HepG2 (cell line): ENCODE results near the gene ZNF189. TPM values are rescaled to one million over a fixed set of nuclear protein-coding genes. Genes with fewer than 3 reads are reported as not detected.

Experiments
- ATAD3A ChIP-seq: sonication (generic); formaldehyde crosslinking; IDR thresholded peaks from 2 replicates; pipeline ENCODE4 v1.4.0; 2020; ENCODE audit warnings: missing genetic modification reagents
- GATAD2A ChIP-seq: IDR thresholded peaks from 2 replicates; pipeline ENCODE4 v1.6.1; 2016
- KAT2B ChIP-seq: fragments of 150-350 bp; IDR thresholded peaks from 2 replicates; pipeline ENCODE4 v1.6.1; 2014; ENCODE audit warnings: low read depth, low read length, borderline replicate concordance
- MAZ ChIP-seq, 2 experiments: sonication (generic) in 1 of 2; formaldehyde crosslinking in 1 of 2; IDR thresholded peaks; 2 replicates each; pipeline versions ENCODE4 v1.5.0 to v1.6.1; 2012 to 2020; ENCODE audit warnings: low read depth in 2 of 2, mild to moderate bottlenecking in 2 of 2, borderline replicate concordance in 1 of 2, improper control_type of control experiment in 1 of 2, low read length in 1 of 2, missing genetic modification reagents in 1 of 2, moderate library complexity in 1 of 2
- MTF1 ChIP-seq: sonication (generic); formaldehyde crosslinking; IDR thresholded peaks from 2 replicates; pipeline ENCODE4 v1.5.0; 2020; ENCODE audit warnings: missing genetic modification reagents
- MYPOP ChIP-seq: sonication (generic); formaldehyde crosslinking; IDR thresholded peaks from 2 replicates; pipeline ENCODE4 v1.8.1; 2023; ENCODE audit warnings: mild to moderate bottlenecking, moderate library complexity, missing genetic modification reagents
- POGZ ChIP-seq: sonication (generic); formaldehyde crosslinking; IDR thresholded peaks from 2 replicates; pipeline ENCODE4 v1.4.0; 2020; ENCODE audit warnings: mild to moderate bottlenecking, missing genetic modification reagents
- STAG1 ChIP-seq: sonication (generic); formaldehyde crosslinking; IDR thresholded peaks from 2 replicates; pipeline ENCODE4 v1.4.0; 2020; ENCODE audit warnings: missing genetic modification reagents
- THYN1 ChIP-seq: sonication (generic); formaldehyde crosslinking; IDR thresholded peaks from 2 replicates; pipeline ENCODE4 v1.8.1; 2023; ENCODE audit warnings: low read depth, mild to moderate bottlenecking, moderate library complexity, missing genetic modification reagents, borderline replicate concordance
- ZFP36L2 ChIP-seq: sonication (generic); formaldehyde crosslinking; IDR thresholded peaks from 2 replicates; pipeline ENCODE4 v1.4.0; 2020; ENCODE audit warnings: missing genetic modification reagents
- ZNF282 ChIP-seq: fragments of 450-650 bp; IDR thresholded peaks from 2 replicates; pipeline ENCODE4 v1.6.1; 2018; ENCODE audit not compliant: partially characterized antibody
- ZNF44 ChIP-seq: sonication (generic); formaldehyde crosslinking; IDR thresholded peaks from 2 replicates; pipeline ENCODE4 v1.5.1; 2020; ENCODE audit warnings: mild to moderate bottlenecking, missing genetic modification reagents
- ZNF512B ChIP-seq: sonication (generic); formaldehyde crosslinking; IDR thresholded peaks from 2 replicates; pipeline ENCODE4 v1.5.1; 2020; ENCODE audit warnings: missing genetic modification reagents, mild to moderate bottlenecking, borderline replicate concordance
- polyA plus RNA-seq, 8 experiments: library from polyadenylated mRNA; depleted of rRNA in 3 of 8; stranded (reverse) in 7 of 8; unstranded in 1 of 8; fragments of >200 nt; fragmentation: Illumina TruSeq in 4 of 8; extraction: Trizol in 4 of 8; gene quantifications; 2 replicates each; pipeline versions ENCODE4 v1.2.1 to v1.2.3, GENCODE V29; 2011 to 2016; ENCODE audit warnings: low read depth in 4 of 8, missing spikeins in 1 of 8, mixed read lengths in 1 of 8; ENCODE audit not compliant: insufficient read depth in 1 of 8
- total RNA-seq, 5 experiments: library from RNA; depleted of rRNA; stranded (reverse); fragments of >200 nt; fragmentation: Illumina TruSeq; extraction: Trizol; gene quantifications; 2 replicates each; pipeline ENCODE4 v1.2.3, GENCODE V29; 2016; ENCODE audit warnings: low read depth in 1 of 5
- TF ChIP-seq, protein P1 (sequence below): sonication (generic); formaldehyde crosslinking; IDR thresholded peaks from 2 replicates; pipeline ENCODE4 v1.9.0; 2021; ENCODE audit warnings: mild to moderate bottlenecking, missing genetic modification reagents
- TF ChIP-seq, protein P2 (sequence below): sonication (generic); formaldehyde crosslinking; IDR thresholded peaks from 2 replicates; pipeline ENCODE4 v1.9.0; 2021; ENCODE audit warnings: missing genetic modification reagents, borderline replicate concordance
- TF ChIP-seq, protein P3 (sequence below): sonication (generic); formaldehyde crosslinking; IDR thresholded peaks from 2 replicates; pipeline ENCODE4 v1.9.0; 2021; ENCODE audit warnings: missing genetic modification reagents, mild to moderate bottlenecking, borderline replicate concordance

ZNF189 gene
- total and polyA plus RNA-seq, 2 of the 13 experiments (the other 11 are each of a cell fraction or from before 2014, with no cell fraction given) = 8.4 to 50.0 TPM

GRCh38 chr9:101350285-101350684 lies 48.4 kb upstream of the ZNF189 start (continued):
- TF ChIP-seq, protein P1, sequence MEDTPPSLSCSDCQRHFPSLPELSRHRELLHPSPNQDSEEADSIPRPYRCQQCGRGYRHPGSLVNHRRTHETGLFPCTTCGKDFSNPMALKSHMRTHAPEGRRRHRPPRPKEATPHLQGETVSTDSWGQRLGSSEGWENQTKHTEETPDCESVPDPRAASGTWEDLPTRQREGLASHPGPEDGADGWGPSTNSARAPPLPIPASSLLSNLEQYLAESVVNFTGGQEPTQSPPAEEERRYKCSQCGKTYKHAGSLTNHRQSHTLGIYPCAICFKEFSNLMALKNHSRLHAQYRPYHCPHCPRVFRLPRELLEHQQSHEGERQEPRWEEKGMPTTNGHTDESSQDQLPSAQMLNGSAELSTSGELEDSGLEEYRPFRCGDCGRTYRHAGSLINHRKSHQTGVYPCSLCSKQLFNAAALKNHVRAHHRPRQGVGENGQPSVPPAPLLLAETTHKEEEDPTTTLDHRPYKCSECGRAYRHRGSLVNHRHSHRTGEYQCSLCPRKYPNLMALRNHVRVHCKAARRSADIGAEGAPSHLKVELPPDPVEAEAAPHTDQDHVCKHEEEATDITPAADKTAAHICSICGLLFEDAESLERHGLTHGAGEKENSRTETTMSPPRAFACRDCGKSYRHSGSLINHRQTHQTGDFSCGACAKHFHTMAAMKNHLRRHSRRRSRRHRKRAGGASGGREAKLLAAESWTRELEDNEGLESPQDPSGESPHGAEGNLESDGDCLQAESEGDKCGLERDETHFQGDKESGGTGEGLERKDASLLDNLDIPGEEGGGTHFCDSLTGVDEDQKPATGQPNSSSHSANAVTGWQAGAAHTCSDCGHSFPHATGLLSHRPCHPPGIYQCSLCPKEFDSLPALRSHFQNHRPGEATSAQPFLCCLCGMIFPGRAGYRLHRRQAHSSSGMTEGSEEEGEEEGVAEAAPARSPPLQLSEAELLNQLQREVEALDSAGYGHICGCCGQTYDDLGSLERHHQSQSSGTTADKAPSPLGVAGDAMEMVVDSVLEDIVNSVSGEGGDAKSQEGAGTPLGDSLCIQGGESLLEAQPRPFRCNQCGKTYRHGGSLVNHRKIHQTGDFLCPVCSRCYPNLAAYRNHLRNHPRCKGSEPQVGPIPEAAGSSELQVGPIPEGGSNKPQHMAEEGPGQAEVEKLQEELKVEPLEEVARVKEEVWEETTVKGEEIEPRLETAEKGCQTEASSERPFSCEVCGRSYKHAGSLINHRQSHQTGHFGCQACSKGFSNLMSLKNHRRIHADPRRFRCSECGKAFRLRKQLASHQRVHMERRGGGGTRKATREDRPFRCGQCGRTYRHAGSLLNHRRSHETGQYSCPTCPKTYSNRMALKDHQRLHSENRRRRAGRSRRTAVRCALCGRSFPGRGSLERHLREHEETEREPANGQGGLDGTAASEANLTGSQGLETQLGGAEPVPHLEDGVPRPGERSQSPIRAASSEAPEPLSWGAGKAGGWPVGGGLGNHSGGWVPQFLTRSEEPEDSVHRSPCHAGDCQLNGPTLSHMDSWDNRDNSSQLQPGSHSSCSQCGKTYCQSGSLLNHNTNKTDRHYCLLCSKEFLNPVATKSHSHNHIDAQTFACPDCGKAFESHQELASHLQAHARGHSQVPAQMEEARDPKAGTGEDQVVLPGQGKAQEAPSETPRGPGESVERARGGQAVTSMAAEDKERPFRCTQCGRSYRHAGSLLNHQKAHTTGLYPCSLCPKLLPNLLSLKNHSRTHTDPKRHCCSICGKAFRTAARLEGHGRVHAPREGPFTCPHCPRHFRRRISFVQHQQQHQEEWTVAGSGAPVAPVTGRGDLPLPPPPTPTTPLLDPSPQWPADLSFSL (CRISPR knock-in tag) = no peak
- no peak for TF ChIP-seq ZNF44 (CRISPR knock-in tag)
- no peak for TF ChIP-seq THYN1
- TF ChIP-seq STAG1 = peak; percentile 36
- TF ChIP-seq ZNF512B (CRISPR knock-in tag) = no peak
- TF ChIP-seq ATAD3A (CRISPR knock-in tag) = no peak
- TF ChIP-seq GATAD2A (CRISPR knock-in tag) = peak; percentile 67
- TF ChIP-seq, protein P2, sequence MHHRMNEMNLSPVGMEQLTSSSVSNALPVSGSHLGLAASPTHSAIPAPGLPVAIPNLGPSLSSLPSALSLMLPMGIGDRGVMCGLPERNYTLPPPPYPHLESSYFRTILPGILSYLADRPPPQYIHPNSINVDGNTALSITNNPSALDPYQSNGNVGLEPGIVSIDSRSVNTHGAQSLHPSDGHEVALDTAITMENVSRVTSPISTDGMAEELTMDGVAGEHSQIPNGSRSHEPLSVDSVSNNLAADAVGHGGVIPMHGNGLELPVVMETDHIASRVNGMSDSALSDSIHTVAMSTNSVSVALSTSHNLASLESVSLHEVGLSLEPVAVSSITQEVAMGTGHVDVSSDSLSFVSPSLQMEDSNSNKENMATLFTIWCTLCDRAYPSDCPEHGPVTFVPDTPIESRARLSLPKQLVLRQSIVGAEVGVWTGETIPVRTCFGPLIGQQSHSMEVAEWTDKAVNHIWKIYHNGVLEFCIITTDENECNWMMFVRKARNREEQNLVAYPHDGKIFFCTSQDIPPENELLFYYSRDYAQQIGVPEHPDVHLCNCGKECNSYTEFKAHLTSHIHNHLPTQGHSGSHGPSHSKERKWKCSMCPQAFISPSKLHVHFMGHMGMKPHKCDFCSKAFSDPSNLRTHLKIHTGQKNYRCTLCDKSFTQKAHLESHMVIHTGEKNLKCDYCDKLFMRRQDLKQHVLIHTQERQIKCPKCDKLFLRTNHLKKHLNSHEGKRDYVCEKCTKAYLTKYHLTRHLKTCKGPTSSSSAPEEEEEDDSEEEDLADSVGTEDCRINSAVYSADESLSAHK (CRISPR knock-in tag) = no peak
- no peak for TF ChIP-seq MAZ (IDR thresholded peaks at IDR 0.05; ENCODE audit: borderline replicate concordance, low read depth, low read length)
- 0 out of 2 replicates have a peak, but pooled peaks have one; percentile 34 for TF ChIP-seq MAZ (CRISPR knock-in tag; IDR thresholded peaks at IDR 0.05; ENCODE audit: low read depth)
- TF ChIP-seq POGZ (CRISPR knock-in tag) = peak; percentile 62
- no peak for TF ChIP-seq KAT2B
- TF ChIP-seq ZNF282 = no peak
- TF ChIP-seq MYPOP (CRISPR knock-in tag) = no peak
- no peak for TF ChIP-seq ZFP36L2
- no peak for TF ChIP-seq MTF1 (CRISPR knock-in tag)
- TF ChIP-seq, protein P3, sequence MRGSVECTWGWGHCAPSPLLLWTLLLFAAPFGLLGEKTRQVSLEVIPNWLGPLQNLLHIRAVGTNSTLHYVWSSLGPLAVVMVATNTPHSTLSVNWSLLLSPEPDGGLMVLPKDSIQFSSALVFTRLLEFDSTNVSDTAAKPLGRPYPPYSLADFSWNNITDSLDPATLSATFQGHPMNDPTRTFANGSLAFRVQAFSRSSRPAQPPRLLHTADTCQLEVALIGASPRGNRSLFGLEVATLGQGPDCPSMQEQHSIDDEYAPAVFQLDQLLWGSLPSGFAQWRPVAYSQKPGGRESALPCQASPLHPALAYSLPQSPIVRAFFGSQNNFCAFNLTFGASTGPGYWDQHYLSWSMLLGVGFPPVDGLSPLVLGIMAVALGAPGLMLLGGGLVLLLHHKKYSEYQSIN = no peak
